Right cardiac atrium (tissue), 5 donors: Measurements from ENCODE around the gene RHCE. TPM values are rescaled to one million over a fixed set of nuclear protein-coding genes. Genes with fewer than 3 reads are reported as not detected.
"Not testable (repeated sequence)": the region's sequence is repeated elsewhere in the genome, so short reads cannot be mapped to it uniquely, and the experiment has no call there.

ENCODE experiments used
- ATAC-seq, 2 donors: fragments of 200-7000 bp; cut with Tn5 transposase; one replicate each; pipeline versions ENCODE4 v1.8.0 to v1.9.1; 2020; ENCODE audit warnings: moderate library complexity in 2 of 2, mild to moderate bottlenecking in 1 of 2
- DNase-seq, 3 donors: peaks; one replicate each; pipeline ENCODE4 v3.0.0-alpha.2; 2020
- H3K27ac ChIP-seq: one replicate; pipeline ENCODE4 v1.5.1; 2013; ENCODE audit warnings: mild to moderate bottlenecking, low read length, control low read depth, moderate library complexity
- H3K27me3 ChIP-seq: one replicate; pipeline ENCODE4 v1.6.1; 2013; ENCODE audit not compliant: control insufficient read depth, insufficient read depth
- H3K4me1 ChIP-seq: one replicate; pipeline ENCODE4 v1.6.1; 2013; ENCODE audit warnings: low read length; ENCODE audit not compliant: control insufficient read depth, insufficient read depth
- H3K4me3 ChIP-seq: one replicate; pipeline ENCODE4 v1.5.1; 2013; ENCODE audit warnings: low read length, control low read depth
- H3K9me3 ChIP-seq: one replicate; pipeline ENCODE4 v1.6.1; 2013; ENCODE audit warnings: low read length; ENCODE audit not compliant: control insufficient read depth
- whole genome bisulfite sequencing: extraction: QIAGEN DNeasy Blood & Tissue Kit; methylation state at CpG from one replicate; pipeline ENCODE4 v1.1.7; 2013; 5-methylcytosine and 5-hydroxymethylcytosine counted together
- intact Hi-C, 4 donors: fragments of 100-400 bp; cut with DNase I; formaldehyde crosslinking; loops; one replicate each; pipeline versions ENCODE4 v1.11.0 to v1.14.0; 2022 to 2023
- polyA plus RNA-seq: library from polyadenylated mRNA; stranded (reverse); fragments of 200-250 nt; gene quantifications from one replicate; pipeline ENCODE4 v1.2.3, GENCODE V29; 2013
- total RNA-seq, 4 donors: library from RNA; stranded (reverse); fragmentation: NEBNext Ultra II Directional; extraction: Animal tissue kit (Norgen Biotek cat#: 25700); gene quantifications; one replicate each; pipeline ENCODE4 v1.2.1, GENCODE V29; 2021
- donor health status: healthy with polysubstance abuse.
- donor health status: DM: no; HTN: yes; CAD: no.
- donor health status: DM: no; HTN: no; CAD: no.
- donor health status: DM: no; HTN: yes; CAD: no; lungs with severe emphysema.
- donor health status: DM: yes; HTN: yes; CAD: no.

The RHCE gene
- total and polyA plus RNA-seq, 5 donors = 0.43 to 0.70 (median 0.56) TPM

- DNase-seq (no peak), ATAC-seq (no peak)
- H3K4me1 ChIP-seq = no peaks in the 10 kb centered on the region
- intact Hi-C loops = loop anchor here in 1 of 4 donors (10.0 kb wide), 1 partner anchor 87 kb away; no protein-coding TSS in a partner anchor
- no peak overlapping the region for H3K4me3 ChIP-seq
- H3K27ac ChIP-seq = no peak overlapping the region
- H3K27me3 ChIP-seq = no peaks in the 10 kb centered on the region
- 83% methylated on average over 6 of the region's 6 CpGs for WGBS
- no peaks in the 10 kb centered on the region for H3K9me3 ChIP-seq
Measured at GRCh38 chr1:25341746-25342145, 78.9 kb downstream of the RHCE start.

DNA sequence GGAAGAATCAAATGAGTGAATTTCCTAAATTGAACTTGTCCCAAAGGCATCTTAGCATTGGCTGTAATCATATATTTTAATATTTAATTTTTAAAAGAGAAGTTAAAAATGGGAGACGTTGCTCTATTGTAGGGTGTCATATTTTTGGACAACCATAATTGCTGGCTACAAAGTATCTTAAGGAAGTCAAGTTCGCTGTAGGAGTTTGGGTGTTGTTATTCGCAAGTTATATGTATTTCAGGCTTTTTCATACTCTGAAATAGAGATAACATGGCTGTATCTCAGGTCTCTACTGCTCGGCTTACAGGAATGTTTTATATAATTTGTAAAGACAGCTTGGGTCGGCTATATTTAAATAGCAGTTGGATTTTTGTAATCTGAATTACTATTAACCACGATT lies 81.6 kb downstream of the RHCE start:
- Histone ChIP-seq H3K4me1 (no peaks in the 10 kb centered on the region), H3K4me3 (peak overlapping the region; percentile 94), H3K27me3 (no peaks in the 10 kb centered on the region), H3K9me3 (no peaks in the 10 kb centered on the region), H3K27ac (peak overlapping the region; percentile 93)
- ATAC-seq = no peak
- intact Hi-C loops = no loop called here
- WGBS = under 1% methylated on average over 6 of the region's 6 CpGs
- no peak for DNase-seq

GRCh38 chr1:25338188-25338981 lies 82.2 kb downstream of the RHCE start, which contains the start of gene TMEM50A:
Gene TMEM50A, plus strand, starts transcription at chr1:25338334. Its CDS starts 2,153 bp downstream, at chr1:25340487.
- Histone ChIP-seq H3K4me1 (no peaks in the 10 kb centered on the region), H3K9me3 (no peaks in the 10 kb centered on the region), H3K27ac (peak within 1 kb of the TSS; percentile 96), H3K27me3 (no peaks in the 10 kb centered on the region), H3K4me3 (peak within 1 kb of the TSS; percentile 94)
- DNase-seq (peak; percentile 91 to 97 (median 96)), ATAC-seq (peak; percentile 98)
- under 1% methylated on average over 68 of the region's 75 CpGs for WGBS
- intact Hi-C loops = no loop called here

GRCh38 chr1:25337483-25338187 lies 83.0 kb downstream of the RHCE start:
- intact Hi-C loops, H3K9me3 ChIP-seq: not testable (repeated sequence)
- peak; percentile 21 to 58 (median 58) for DNase-seq

DNA sequence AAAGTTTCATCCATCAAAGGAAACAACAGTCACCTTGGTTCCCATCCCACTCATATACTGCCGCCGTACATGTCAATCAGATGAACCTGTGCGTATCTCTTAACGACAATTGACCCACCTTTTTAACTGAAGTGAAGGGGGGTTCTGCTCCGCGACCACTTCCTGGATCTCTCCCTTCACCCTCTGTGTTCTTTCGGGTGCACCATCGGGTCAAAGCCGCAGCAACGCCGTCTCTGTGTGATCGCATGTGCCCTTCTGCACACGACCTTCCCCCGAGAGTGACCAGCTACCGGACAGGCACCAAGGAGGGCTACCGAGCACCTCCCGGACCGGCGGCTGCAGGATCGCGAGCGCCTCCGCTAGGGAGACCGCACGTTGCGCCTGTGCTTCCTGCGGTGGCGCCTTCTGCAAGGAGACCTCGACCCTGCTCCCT lies 83.7 kb downstream of the RHCE start:
- Histone ChIP-seq H3K4me3 (peak overlapping the region; percentile 92), H3K27ac (peak overlapping the region; percentile 17)
- WGBS = under 1% methylated on average over 27 of the region's 29 CpGs
- H3K27me3 ChIP-seq, H3K9me3 ChIP-seq, intact Hi-C loops, H3K4me1 ChIP-seq: not testable (repeated sequence)
- DNase-seq = peak; percentile 51 to 81 (median 75)
- ATAC-seq = peak; percentile 72 to 74

More at GRCh38 chr1:25337483-25338187, 83.0 kb downstream of the RHCE start:
- 0% methylated on average over 22 of the region's 39 CpGs for WGBS
- Histone ChIP-seq H3K27ac (peak overlapping the region; percentile 96), H3K4me3 (peak overlapping the region; percentile 94)
- H3K27me3 ChIP-seq, H3K4me1 ChIP-seq: not testable (repeated sequence)
- peak; percentile 87 for ATAC-seq

GRCh38 chr1:25329950-25330349 lies 90.7 kb downstream of the RHCE start:
- H3K4me3 ChIP-seq, H3K4me1 ChIP-seq, DNase-seq, intact Hi-C loops, H3K27ac ChIP-seq, H3K27me3 ChIP-seq, ATAC-seq, H3K9me3 ChIP-seq: not testable (repeated sequence)
- 28% methylated on average over 5 of the region's 5 CpGs for WGBS

- H3K4me3 ChIP-seq, H3K9me3 ChIP-seq, H3K27ac ChIP-seq, intact Hi-C loops, H3K27me3 ChIP-seq, ATAC-seq, H3K4me1 ChIP-seq: not testable (repeated sequence)
- WGBS = 54% methylated on average over 5 of the region's 5 CpGs
- DNase-seq = peak in 2 of 3 donors; percentile 39 to 65
Measured at GRCh38 chr1:25329336-25329735, 91.3 kb downstream of the RHCE start.

DNA sequence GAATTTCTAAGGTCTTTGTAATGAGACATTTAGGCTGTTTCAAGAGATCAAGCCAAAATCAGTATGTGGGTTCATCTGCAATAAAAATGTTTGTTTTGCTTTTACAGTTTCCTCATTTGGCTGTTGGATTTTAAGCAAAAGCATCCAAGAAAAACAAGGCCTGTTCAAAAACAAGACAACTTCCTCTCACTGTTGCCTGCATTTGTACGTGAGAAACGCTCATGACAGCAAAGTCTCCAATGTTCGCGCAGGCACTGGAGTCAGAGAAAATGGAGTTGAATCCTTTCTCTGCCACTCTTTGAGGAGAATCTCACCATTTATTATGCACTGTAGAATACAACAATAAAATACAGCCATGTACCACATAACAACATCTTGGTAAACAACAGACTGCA lies 91.8 kb downstream of the RHCE start:
- ATAC-seq, H3K4me3 ChIP-seq, H3K27me3 ChIP-seq, H3K4me1 ChIP-seq, H3K9me3 ChIP-seq, H3K27ac ChIP-seq, intact Hi-C loops, DNase-seq: not testable (repeated sequence)
- WGBS = 30% methylated on average over 4 of the region's 4 CpGs

GRCh38 chr1:25327864-25328790 lies 92.5 kb downstream of the RHCE start:
- DNase-seq, H3K4me3 ChIP-seq, H3K27me3 ChIP-seq, H3K27ac ChIP-seq, H3K4me1 ChIP-seq, H3K9me3 ChIP-seq, intact Hi-C loops: not testable (repeated sequence)
- ATAC-seq = peak in 1 of 2 donors; percentile 48
- WGBS = no CpG with 5 or more reads among the region's 17 CpGs

DNA sequence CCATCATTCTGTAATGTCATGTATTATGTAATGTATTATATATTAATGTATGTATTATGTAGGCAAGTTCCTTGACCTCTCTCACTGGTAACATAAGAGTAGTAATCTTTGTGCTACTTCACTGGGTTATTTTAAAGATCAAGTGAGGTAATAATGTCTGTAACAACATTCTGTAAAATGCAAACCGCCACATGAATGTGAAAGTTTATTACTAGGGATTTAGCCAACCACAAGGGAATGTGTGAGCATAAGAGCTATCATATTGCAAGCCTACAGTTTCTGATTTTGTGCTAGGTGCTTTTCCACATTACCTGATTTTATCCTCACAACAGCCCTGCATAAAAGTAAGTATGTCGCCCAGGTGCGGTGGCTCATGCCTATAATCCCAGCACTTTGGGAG lies 96.2 kb downstream of the RHCE start:
- 89% methylated on average over 3 of the region's 3 CpGs for WGBS
- H3K27ac ChIP-seq, intact Hi-C loops, H3K4me3 ChIP-seq, H3K4me1 ChIP-seq, H3K9me3 ChIP-seq, H3K27me3 ChIP-seq, DNase-seq, ATAC-seq: not testable (repeated sequence)
